HG03469 (cell line): ENCODE measurements around the gene VWA3B.

ENCODE experiments used
- ATAC-seq: cut with Tn5 transposase; IDR thresholded peaks from one replicate; pipeline ENCODE4 v1.9.1; 2021; ENCODE audit warnings: mild to moderate bottlenecking, moderate library complexity, moderate number of reproducible peaks; ENCODE audit not compliant: unreplicated experiment

The VWA3B gene

GRCh38 chr2:98165516-98166071 lies 78.6 kb downstream of the VWA3B start:
- ATAC-seq, result no peak

GRCh38 chr2:98167916-98168315 lies 80.9 kb downstream of the VWA3B start:
- ATAC-seq, result no peak

- no peak for ATAC-seq
Observed at GRCh38 chr2:98170076-98170475, 83.1 kb downstream of the VWA3B start.

GRCh38 chr2:98172150-98172765 lies 85.3 kb downstream of the VWA3B start:
- no peak for ATAC-seq

GRCh38 chr2:98172951-98173350 lies 86.0 kb downstream of the VWA3B start:
- no peak for ATAC-seq

GRCh38 chr2:98175811-98176210 lies 88.8 kb downstream of the VWA3B start:
- no peak for ATAC-seq

GRCh38 chr2:98177286-98177685 lies 90.3 kb downstream of the VWA3B start:
- ATAC-seq, result no peak

GRCh38 chr2:98177986-98178385 lies 91.0 kb downstream of the VWA3B start:
- ATAC-seq, result no peak

GRCh38 chr2:98180456-98180855 lies 93.5 kb downstream of the VWA3B start:
- ATAC-seq, result no peak

- no peak for ATAC-seq
Observed at GRCh38 chr2:98181346-98181745, 94.4 kb downstream of the VWA3B start.

- ATAC-seq, result no peak
Observed at GRCh38 chr2:98185801-98186200, 98.8 kb downstream of the VWA3B start.

GRCh38 chr2:98187194-98187593 lies 100.2 kb downstream of the VWA3B start:
- no peak for ATAC-seq

GRCh38 chr2:98188351-98189046 lies 101.5 kb downstream of the VWA3B start:
- ATAC-seq, result no peak

GRCh38 chr2:98191883-98192282 lies 104.9 kb downstream of the VWA3B start:
- ATAC-seq, result no peak

- ATAC-seq, result no peak
Observed at GRCh38 chr2:98201576-98201975, 114.6 kb downstream of the VWA3B start.

GRCh38 chr2:98205889-98206288 lies 118.9 kb downstream of the VWA3B start:
- no peak for ATAC-seq

- no peak for ATAC-seq
Observed at GRCh38 chr2:98212092-98213000, 125.4 kb downstream of the VWA3B start.

GRCh38 chr2:98216616-98217015 lies 129.6 kb downstream of the VWA3B start:
- ATAC-seq, result no peak

GRCh38 chr2:98219152-98219551 lies 132.2 kb downstream of the VWA3B start:
- no peak for ATAC-seq

GRCh38 chr2:98233941-98234340 lies 147.0 kb downstream of the VWA3B start:
- no peak for ATAC-seq

- ATAC-seq, result no peak
Observed at GRCh38 chr2:98234776-98235175, 147.8 kb downstream of the VWA3B start.
